Liver (tissue), 9 donors: ENCODE measurements around the gene RGS7. TPM values are rescaled to one million over a fixed set of nuclear protein-coding genes. Genes with fewer than 3 reads are reported as not detected.

Experiments
- DNase-seq: peaks from one replicate; pipeline ENCODE4 v3.0.0-alpha.2; 2017; ENCODE audit warnings: low spot score
- H3K27ac ChIP-seq, 2 donors: one replicate each; pipeline ENCODE4 v1.7.0; 2013; ENCODE audit warnings: inconsistent platforms in 2 of 2, low read length in 2 of 2, control low read depth in 1 of 2, low read depth in 1 of 2, mild to moderate bottlenecking in 1 of 2
- H3K27me3 ChIP-seq, 4 donors: one replicate each; pipeline versions ENCODE4 v1.6.1 to v1.7.0; 2013; ENCODE audit warnings: low read length in 3 of 4, inconsistent platforms in 1 of 4, mild to moderate bottlenecking in 1 of 4, moderate library complexity in 1 of 4; ENCODE audit not compliant: control insufficient read depth in 4 of 4, insufficient read depth in 4 of 4
- H3K36me3 ChIP-seq, 4 donors: one replicate each; pipeline versions ENCODE4 v1.6.1 to v1.7.0; 2013; ENCODE audit warnings: low read length in 3 of 4, mild to moderate bottlenecking in 3 of 4, low read depth in 1 of 4, moderate library complexity in 1 of 4; ENCODE audit not compliant: control insufficient read depth in 4 of 4, insufficient read depth in 3 of 4
- H3K4me1 ChIP-seq, 4 donors: one replicate each; pipeline versions ENCODE4 v1.6.1 to v1.7.0; 2013; ENCODE audit warnings: low read length in 3 of 4, mild to moderate bottlenecking in 3 of 4, moderate library complexity in 1 of 4; ENCODE audit not compliant: control insufficient read depth in 4 of 4, insufficient read depth in 4 of 4
- H3K4me3 ChIP-seq, 3 donors: one replicate each; pipeline versions ENCODE4 v1.6.1 to v1.7.0; 2013; ENCODE audit warnings: low read length in 3 of 3, control low read depth in 1 of 3, low read depth in 1 of 3, mild to moderate bottlenecking in 1 of 3
- H3K9ac ChIP-seq, 2 donors: one replicate each; pipeline ENCODE4 v1.7.0; 2013; ENCODE audit warnings: low read length in 2 of 2, mild to moderate bottlenecking in 2 of 2, moderate library complexity in 2 of 2, control low read depth in 1 of 2, low read depth in 1 of 2
- H3K9me3 ChIP-seq, 4 donors: one replicate each; pipeline versions ENCODE4 v1.6.1 to v1.7.0; 2013; ENCODE audit warnings: low read length in 3 of 4; ENCODE audit not compliant: control insufficient read depth in 4 of 4
- ATF3 ChIP-seq: IDR thresholded peaks from 2 replicates; pipeline ENCODE4 v1.6.1; 2016; ENCODE audit warnings: antibody characterized with exemption
- CTCF ChIP-seq: fragments of 150-350 bp; IDR thresholded peaks from 2 replicates; pipeline ENCODE4 v1.5.1; 2017; ENCODE audit warnings: improper control_type of control experiment, low read depth, low read length; ENCODE audit not compliant: missing input control
- EGR1 ChIP-seq, 2 donors: IDR thresholded peaks; 2 replicates each; pipeline ENCODE4 v1.6.1; 2016 to 2018; ENCODE audit warnings: antibody characterized with exemption in 2 of 2, low read depth in 2 of 2
- FOXA1 ChIP-seq: IDR thresholded peaks from 2 replicates; pipeline ENCODE4 v1.6.1; 2016; ENCODE audit warnings: antibody characterized with exemption
- FOXA2 ChIP-seq: IDR thresholded peaks from 2 replicates; pipeline ENCODE4 v1.6.1; 2016; ENCODE audit warnings: antibody characterized with exemption
- HNF4A ChIP-seq, 2 donors: conservative IDR thresholded peaks; 2 replicates each; pipeline ENCODE4 v1.6.1; 2016; ENCODE audit warnings: antibody characterized with exemption in 2 of 2, mild to moderate bottlenecking in 2 of 2
- MAX ChIP-seq: IDR thresholded peaks from 2 replicates; pipeline ENCODE4 v1.6.1; 2016; ENCODE audit warnings: antibody characterized with exemption
- NR2F2 ChIP-seq: IDR thresholded peaks from 2 replicates; pipeline ENCODE4 v1.6.1; 2016; ENCODE audit warnings: antibody characterized with exemption
- RAD21 ChIP-seq, 2 donors: IDR thresholded peaks; 2 replicates each; pipeline ENCODE4 v1.6.1; 2016; ENCODE audit warnings: antibody characterized with exemption in 2 of 2, mild to moderate bottlenecking in 2 of 2
- REST ChIP-seq: IDR thresholded peaks from 2 replicates; pipeline ENCODE4 v1.6.1; 2016; ENCODE audit warnings: antibody characterized with exemption, mild to moderate bottlenecking
- RXRA ChIP-seq, 2 donors: IDR thresholded peaks; 2 replicates each; pipeline ENCODE4 v1.6.1; 2017 to 2018; ENCODE audit warnings: antibody characterized with exemption in 2 of 2, mild to moderate bottlenecking in 1 of 2
- SP1 ChIP-seq: IDR thresholded peaks from 2 replicates; pipeline ENCODE4 v1.6.1; 2018; ENCODE audit warnings: antibody characterized with exemption, mild to moderate bottlenecking
- TAF1 ChIP-seq: conservative IDR thresholded peaks from 2 replicates; pipeline ENCODE4 v1.6.1; 2016; ENCODE audit warnings: antibody characterized with exemption, mild to moderate bottlenecking
- YY1 ChIP-seq: IDR thresholded peaks from 2 replicates; pipeline ENCODE4 v1.6.1; 2016; ENCODE audit warnings: antibody characterized with exemption, mild to moderate bottlenecking
- ZBTB33 ChIP-seq: IDR thresholded peaks from 2 replicates; pipeline ENCODE4 v1.6.1; 2016; ENCODE audit warnings: antibody characterized with exemption
- WGBS: extraction: QIAGEN DNeasy Blood & Tissue Kit; methylation state at CpG from one replicate; pipeline ENCODE4 v1.1.7; 2013; 5-methylcytosine and 5-hydroxymethylcytosine counted together
- polyA plus RNA-seq, 2 donors: library from polyadenylated mRNA; stranded (reverse) in 1 of 2; unstranded in 1 of 2; fragments of 200-250 nt in 1 of 2; fragments of >200 nt in 1 of 2; fragmentation: Nextera tagmentation in 1 of 2; extraction: Ambion mirVana in 1 of 2; gene quantifications; one replicate each; pipeline versions ENCODE4 v1.2.1 to v1.2.3, GENCODE V29; 2013 to 2015
- total RNA-seq, 2 donors: library from RNA; depleted of rRNA; stranded (reverse); fragments of >200 nt; gene quantifications; one replicate each; pipeline ENCODE4 v1.2.3, GENCODE V29; 2014
- donor health status: healthy.
- donor health status: healthy.
- donor health status: healthy.
- donor health status: healthy.
- donor health status: healthy.

Gene RGS7
- total and polyA plus RNA-seq, 4 donors: 0.05 to 0.18 TPM; not detected in 2

- DNase-seq: no peak
- Histone ChIP-seq H3K27me3 (no peaks in the 10 kb centered on the region), H3K27ac (no peak overlapping the region), H3K9me3 (peaks cover 0 to 6% (median 1%) of the 10 kb centered on the region in 4 donors), H3K9ac (no peak overlapping the region), H3K4me1 (no peaks in the 10 kb centered on the region), H3K36me3 (no peaks in the 10 kb centered on the region), H3K4me3 (no peak overlapping the region)
- TF ChIP-seq EGR1 (IDR thresholded peaks at IDR 0.05; ENCODE audit: low read depth in 2 of 2) (no peak), CTCF (no peak), MAX (no peak), RAD21 (IDR thresholded peaks at IDR 0.05) (no peak), NR2F2 (no peak), ZBTB33 (no peak), RXRA (IDR thresholded peaks at IDR 0.05) (no peak), REST (no peak)
- WGBS: 78% methylated on average over 1 of the region's 1 CpG
Observed at GRCh38 chr1:241271427-241271826, 85.6 kb downstream of the RGS7 start.

- H3K27me3 ChIP-seq: no peaks in the 10 kb centered on the region
- H3K9ac ChIP-seq: no peak overlapping the region
- H3K27ac ChIP-seq: no peak overlapping the region
- no peaks in the 10 kb centered on the region for H3K36me3 ChIP-seq
- no peak overlapping the region for H3K4me3 ChIP-seq
- H3K9me3 ChIP-seq: peaks cover 0 to 6% (median 1%) of the 10 kb centered on the region in 4 donors
- DNase-seq: no peak
- no peaks in the 10 kb centered on the region for H3K4me1 ChIP-seq
- 66% methylated on average over 2 of the region's 2 CpGs for WGBS
- no peak for TF ChIP-seq CTCF
- no peak for TF ChIP-seq SP1
- no peak for TF ChIP-seq NR2F2
- TF ChIP-seq HNF4A (conservative IDR thresholded peaks at IDR 0.05): no peak
- TF ChIP-seq ZBTB33: no peak
- TF ChIP-seq REST: no peak
- TF ChIP-seq ATF3: no peak
- TF ChIP-seq FOXA2: no peak
- TF ChIP-seq TAF1: no peak
- no peak for TF ChIP-seq YY1
- TF ChIP-seq MAX: no peak
- TF ChIP-seq FOXA1: no peak
Observed at GRCh38 chr1:241270016-241270415, 87.0 kb downstream of the RGS7 start.
